Esophagus muscularis mucosa (tissue), 4 donors: ENCODE data around the gene DNAH2. TPM values are rescaled to one million over a fixed set of nuclear protein-coding genes. Genes with fewer than 3 reads are reported as not detected.
"Not testable (repeated sequence)": the region's sequence is repeated elsewhere in the genome, so short reads cannot be mapped to it uniquely, and the experiment has no call there.

Experiments used
- DNase-seq: peaks from one replicate; pipeline ENCODE4 v3.0.0-alpha.2; 2017; ENCODE audit errors: extremely low spot score
- H3K27ac ChIP-seq, 4 donors: fragments of 200-600 bp; sonication (generic); replicated peaks in 1 of 4; 1 replicate in 3 of 4; 2 replicates in 1 of 4; pipeline ENCODE4 v1.5.1; 2016 to 2019; ENCODE audit warnings: mild to moderate bottlenecking in 1 of 4
- H3K27me3 ChIP-seq, 4 donors: fragments of 200-600 bp; sonication (generic); one replicate each; pipeline versions ENCODE4 v1.5.1 to v1.6.0; 2016 to 2019
- H3K36me3 ChIP-seq, 4 donors: fragments of 200-600 bp; sonication (generic); one replicate each; pipeline ENCODE4 v1.5.1; 2016 to 2019
- H3K4me1 ChIP-seq, 4 donors: fragments of 200-600 bp; sonication (generic); one replicate each; pipeline ENCODE4 v1.5.1; 2016 to 2019
- H3K4me3 ChIP-seq, 4 donors: fragments of 200-600 bp; sonication (generic); 1 replicate in 2 of 4; 2 replicates in 2 of 4; pipeline ENCODE4 v1.5.1; 2016 to 2019; ENCODE audit warnings: mild to moderate bottlenecking in 4 of 4, moderate library complexity in 1 of 4
- H3K9me3 ChIP-seq, 4 donors: fragments of 200-600 bp; sonication (generic); 1 replicate in 3 of 4; 2 replicates in 1 of 4; pipeline ENCODE4 v1.5.1; 2016 to 2019
- CTCF ChIP-seq, 3 experiments: fragments of 200-600 bp in 2 of 3; fragments of 450-650 bp in 1 of 3; sonication (generic) in 2 of 3; IDR thresholded peaks; one replicate each; pipeline ENCODE4 v1.5.1; 2017 to 2019; ENCODE audit warnings: antibody characterized with exemption in 3 of 3, mild to moderate bottlenecking in 2 of 3, moderate library complexity in 1 of 3
- EP300 ChIP-seq: sonication (generic); formaldehyde crosslinking; IDR thresholded peaks from one replicate; pipeline ENCODE4 v1.6.1; 2017; ENCODE audit warnings: antibody characterized with exemption
- POLR2A ChIP-seq: fragments of 450-650 bp; IDR thresholded peaks from one replicate; pipeline ENCODE4 v1.6.1; 2017; ENCODE audit warnings: antibody characterized with exemption, moderate library complexity, mild to moderate bottlenecking, low read depth
- POLR2AphosphoS5 ChIP-seq, 2 donors: sonication (generic); formaldehyde crosslinking; IDR thresholded peaks; one replicate each; pipeline ENCODE4 v1.6.1; 2017; ENCODE audit warnings: antibody characterized with exemption in 2 of 2
- WGBS: methylation state at CpG from one replicate; pipeline ENCODE4 v1.1.5; 2018; 5-methylcytosine and 5-hydroxymethylcytosine counted together
- intact Hi-C: fragments of 100-400 bp; cut with DNase I; formaldehyde crosslinking; loops from one replicate; pipeline ENCODE4 v1.15.1; 2023
- total RNA-seq, 4 donors: library from RNA; depleted of rRNA; stranded (reverse); fragments of >200 nt; gene quantifications; one replicate each; pipeline versions ENCODE4 v1.1.0 to v1.2.1, GENCODE V29; 2016

The DNAH2 gene
- total RNA-seq, 4 donors from 2014 or later = under 0.01 to 0.17 (median 0.06) TPM

- Histone ChIP-seq H3K4me1 (no peaks in the 10 kb centered on the region), H3K9me3 (no peaks in the 10 kb centered on the region)
- 77% methylated on average over 6 of the region's 6 CpGs for WGBS
These were observed 89.0 kb downstream of the DNAH2 start for GRCh38 chr17:7806587-7806986.

GRCh38 chr17:7807206-7807605 lies 89.7 kb downstream of the DNAH2 start:
- DNase-seq = no peak
- H3K4me1 ChIP-seq = no peaks in the 10 kb centered on the region
- TF ChIP-seq CTCF (IDR thresholded peaks at IDR 0.05) (no peak), POLR2AphosphoS5 (IDR thresholded peaks at IDR 0.05) (no peak), POLR2A (no peak), EP300 (no peak)
- intact Hi-C loops = no loop called here
- H3K27me3 ChIP-seq = peaks cover 0 to 39% (median 0%) of the 10 kb centered on the region in 4 donors
- H3K9me3 ChIP-seq = no peaks in the 10 kb centered on the region
- 87% methylated on average over 11 of the region's 21 CpGs for WGBS
- H3K27ac ChIP-seq = no peak overlapping the region
- H3K4me3 ChIP-seq = no peak overlapping the region
- no peaks in the 10 kb centered on the region for H3K36me3 ChIP-seq

More at GRCh38 chr17:7806587-7806986, 89.0 kb downstream of the DNAH2 start:
- no peak for DNase-seq
- TF ChIP-seq EP300 = no peak
- TF ChIP-seq POLR2AphosphoS5 (IDR thresholded peaks at IDR 0.05) = no peak
- Histone ChIP-seq H3K27ac (no peak overlapping the region), H3K4me3 (no peak overlapping the region), H3K36me3 (no peaks in the 10 kb centered on the region), H3K27me3 (peaks cover 0 to 39% (median 0%) of the 10 kb centered on the region in 4 donors)
- intact Hi-C loops = no loop called here

- WGBS = 73% methylated on average over 11 of the region's 11 CpGs
- no peaks in the 10 kb centered on the region for H3K36me3 ChIP-seq
- peaks cover 0 to 24% (median 0%) of the 10 kb centered on the region in 4 donors for H3K27me3 ChIP-seq
- no peaks in the 10 kb centered on the region for H3K4me1 ChIP-seq
- intact Hi-C loops = no loop called here
- H3K27ac ChIP-seq = no peak overlapping the region
- TF ChIP-seq EP300 = no peak
- TF ChIP-seq POLR2AphosphoS5 (IDR thresholded peaks at IDR 0.05) = no peak
- no peak for TF ChIP-seq CTCF (IDR thresholded peaks at IDR 0.05)
- no peak for TF ChIP-seq POLR2A
- no peaks in the 10 kb centered on the region for H3K9me3 ChIP-seq
- DNase-seq = no peak
- H3K4me3 ChIP-seq = no peak overlapping the region
These were observed 91.7 kb downstream of the DNAH2 start for GRCh38 chr17:7809086-7809790.

- WGBS = 85% methylated on average over 9 of the region's 9 CpGs
- intact Hi-C loops, H3K27ac ChIP-seq, H3K36me3 ChIP-seq, H3K9me3 ChIP-seq, H3K4me3 ChIP-seq, H3K4me1 ChIP-seq, DNase-seq: not testable (repeated sequence)
- H3K27me3 ChIP-seq = peaks cover 0 to 18% (median 0%) of the 10 kb centered on the region in 4 donors
These were observed 92.3 kb downstream of the DNAH2 start for GRCh38 chr17:7809791-7810343.

GRCh38 chr17:7811251-7811650 lies 93.7 kb downstream of the DNAH2 start:
- Histone ChIP-seq H3K27me3 (peaks cover 0 to 17% (median 0%) of the 10 kb centered on the region in 4 donors), H3K36me3 (no peaks in the 10 kb centered on the region), H3K9me3 (no peaks in the 10 kb centered on the region), H3K4me1 (no peaks in the 10 kb centered on the region), H3K4me3 (no peak overlapping the region), H3K27ac (no peak overlapping the region)
- intact Hi-C loops = no loop called here
- no peak for DNase-seq
- 77% methylated on average over 3 of the region's 3 CpGs for WGBS
- TF ChIP-seq POLR2AphosphoS5 (IDR thresholded peaks at IDR 0.05) (no peak), CTCF (IDR thresholded peaks at IDR 0.05) (no peak), POLR2A (no peak), EP300 (no peak)
